Uterus (tissue), 2 donors: Measurements from ENCODE around the gene ATF6.

Experiments used
- POLR2A ChIP-seq, 2 donors: fragments of 450-650 bp; IDR thresholded peaks; one replicate each; pipeline ENCODE4 v1.6.1; 2016; ENCODE audit warnings: antibody characterized with exemption in 2 of 2, mild to moderate bottlenecking in 1 of 2, moderate library complexity in 1 of 2
- TF ChIP-seq, protein P1 (sequence below), 4 experiments: fragments of 200-600 bp in 2 of 4; fragments of 450-650 bp in 2 of 4; sonication (generic) in 2 of 4; IDR thresholded peaks; one replicate each; pipeline ENCODE4 v1.5.1; 2016 to 2019; ENCODE audit warnings: antibody characterized with exemption in 4 of 4, mild to moderate bottlenecking in 2 of 4, moderate library complexity in 1 of 4

DNA sequence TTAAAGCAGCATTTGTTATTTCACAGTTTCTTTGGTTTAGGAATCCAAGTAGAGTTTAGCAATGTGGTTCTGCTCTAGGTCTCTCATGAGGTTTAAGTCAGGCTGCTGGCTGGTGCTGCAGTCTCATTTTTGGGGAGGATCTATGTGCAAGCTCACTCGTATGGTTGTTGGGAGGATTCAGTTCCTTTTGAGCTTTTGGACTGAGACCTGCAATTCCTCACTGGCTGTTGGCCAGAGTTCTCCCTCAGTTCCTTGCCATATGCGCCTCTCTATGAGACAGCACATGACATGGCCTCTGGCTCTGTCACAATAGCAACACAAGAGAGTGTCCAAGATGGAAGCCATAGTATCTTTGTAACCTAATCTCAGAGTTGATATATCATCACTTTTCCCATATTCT, 166.5 kb downstream of the ATF6 start:
- TF ChIP-seq POLR2A (IDR thresholded peaks at IDR 0.05): no peak
- TF ChIP-seq, protein P1, sequence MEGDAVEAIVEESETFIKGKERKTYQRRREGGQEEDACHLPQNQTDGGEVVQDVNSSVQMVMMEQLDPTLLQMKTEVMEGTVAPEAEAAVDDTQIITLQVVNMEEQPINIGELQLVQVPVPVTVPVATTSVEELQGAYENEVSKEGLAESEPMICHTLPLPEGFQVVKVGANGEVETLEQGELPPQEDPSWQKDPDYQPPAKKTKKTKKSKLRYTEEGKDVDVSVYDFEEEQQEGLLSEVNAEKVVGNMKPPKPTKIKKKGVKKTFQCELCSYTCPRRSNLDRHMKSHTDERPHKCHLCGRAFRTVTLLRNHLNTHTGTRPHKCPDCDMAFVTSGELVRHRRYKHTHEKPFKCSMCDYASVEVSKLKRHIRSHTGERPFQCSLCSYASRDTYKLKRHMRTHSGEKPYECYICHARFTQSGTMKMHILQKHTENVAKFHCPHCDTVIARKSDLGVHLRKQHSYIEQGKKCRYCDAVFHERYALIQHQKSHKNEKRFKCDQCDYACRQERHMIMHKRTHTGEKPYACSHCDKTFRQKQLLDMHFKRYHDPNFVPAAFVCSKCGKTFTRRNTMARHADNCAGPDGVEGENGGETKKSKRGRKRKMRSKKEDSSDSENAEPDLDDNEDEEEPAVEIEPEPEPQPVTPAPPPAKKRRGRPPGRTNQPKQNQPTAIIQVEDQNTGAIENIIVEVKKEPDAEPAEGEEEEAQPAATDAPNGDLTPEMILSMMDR (IDR thresholded peaks at IDR 0.05): no peak
